Activated CD4-positive, alpha-beta memory T cell treated with anti-CD3 and anti-CD28 coated beads, Interleukin-2, amount 10 ng/mL, durations not matched to agents 7 days and 5 days (primary cell): Measurements from ENCODE around the gene NDUFA11. TPM values are rescaled to one million over a fixed set of nuclear protein-coding genes. Genes with fewer than 3 reads are reported as not detected.
"Not testable (repeated sequence)": the region's sequence is repeated elsewhere in the genome, so short reads cannot be mapped to it uniquely, and the experiment has no call there.

Source experiments
- CTCF ChIA-PET: fragments of 350-600 bp; sonication (Branson Sonifier 250); formaldehyde crosslinking; loops from one replicate; lab custom pipeline; 2021; ENCODE audit warnings: antibody characterized with exemption, inconsistent platforms; lab: Charles Lee
- POLR2A ChIA-PET: fragments of 350-600 bp; sonication (Branson Sonifier 250); formaldehyde crosslinking; loops from one replicate; lab custom pipeline; 2021; ENCODE audit warnings: antibody characterized with exemption; lab: Charles Lee
- DNase-seq: peaks from one replicate; pipeline ENCODE4 v3.0.0-alpha.2; 2020
- H3K27ac Mint-ChIP-seq: one replicate; pipeline ENCODE4 v1.8.0; 2021; ENCODE audit warnings: mild to moderate bottlenecking, mixed read lengths
- H3K27me3 Mint-ChIP-seq: one replicate; pipeline ENCODE4 v1.8.0; 2021; ENCODE audit warnings: mixed read lengths
- H3K36me3 Mint-ChIP-seq: one replicate; pipeline ENCODE4 v1.8.0; 2021; ENCODE audit warnings: low read depth, mixed read lengths
- H3K4me1 Mint-ChIP-seq: one replicate; pipeline ENCODE4 v1.8.0; 2021; ENCODE audit warnings: mixed read lengths
- H3K4me3 Mint-ChIP-seq: one replicate; pipeline ENCODE4 v1.8.0; 2021; ENCODE audit warnings: mild to moderate bottlenecking, mixed read lengths
- H3K9me3 Mint-ChIP-seq: one replicate; pipeline ENCODE4 v1.8.0; 2021; ENCODE audit warnings: mixed read lengths
- total RNA-seq, 2 experiments: library from RNA; stranded (reverse); gene quantifications; one replicate each; pipeline ENCODE4 v1.2.3, GENCODE V29; 2021

The NDUFA11 gene
- total RNA-seq, 2 experiments from 2014 or later = 217 to 220 TPM

DNA sequence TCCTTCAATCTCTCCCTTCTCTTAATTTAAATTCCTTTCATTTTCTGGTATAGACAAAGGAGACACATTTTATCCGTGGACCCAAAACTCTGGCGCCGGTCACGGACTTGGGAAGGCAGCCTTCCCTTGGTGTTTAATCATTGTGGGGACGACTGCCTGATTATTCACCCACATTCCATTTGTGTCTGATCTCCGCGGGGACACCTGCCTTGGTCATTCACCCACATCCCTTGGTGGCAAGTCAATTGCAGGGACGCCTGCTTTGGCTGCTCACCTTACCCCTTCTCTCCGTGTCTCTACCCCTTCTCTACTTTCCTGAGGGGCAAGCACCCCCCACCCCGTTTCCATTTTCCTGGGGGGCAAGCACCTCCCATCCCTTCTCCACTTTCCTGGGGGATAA lies 55.7 kb downstream of the NDUFA11 start:
- CTCF ChIA-PET, H3K36me3 Mint-ChIP-seq, H3K4me3 Mint-ChIP-seq, H3K4me1 Mint-ChIP-seq, H3K9me3 Mint-ChIP-seq, H3K27ac Mint-ChIP-seq, POLR2A ChIA-PET, H3K27me3 Mint-ChIP-seq, DNase-seq: not testable (repeated sequence)

Other genes starting within 250 kb of the NDUFA11 start
- 10 to 100 TPM; 38.7 to 39.5 TPM for gene MICOS13, start 223.3 kb downstream of the NDUFA11 start, total RNA-seq
- 1 to 10 TPM; 2.5 to 3.2 TPM for gene HSD11B1L, start 222.8 kb downstream of the NDUFA11 start, total RNA-seq
- 1,000 to 10,000 TPM; 1,036 to 1,058 TPM for gene RPL36, start 213.5 kb downstream of the NDUFA11 start, total RNA-seq
- gene LONP1, start 183.6 kb downstream of the NDUFA11 start, total RNA-seq = 100 to 1,000 TPM in 1 of 2 experiments, 10 to 100 TPM in 1; 98.7 to 106 TPM
- not detected for gene CATSPERD, start 183.2 kb downstream of the NDUFA11 start, total RNA-seq
- 1 to 10 TPM; 2.3 to 2.4 TPM for gene PRR22, start 119.0 kb downstream of the NDUFA11 start, total RNA-seq
- gene DUS3L, start 112.6 kb downstream of the NDUFA11 start, total RNA-seq = 10 to 100 TPM; 38.3 to 42.1 TPM
- under 1 TPM; 0.20 to 0.43 TPM for gene NRTN, start 98.7 kb downstream of the NDUFA11 start, total RNA-seq
- not detected for gene FUT6, start 64.1 kb downstream of the NDUFA11 start, total RNA-seq
- not detected for gene FUT3, start 52.3 kb downstream of the NDUFA11 start, total RNA-seq
- gene FUT5, start 33.2 kb downstream of the NDUFA11 start, total RNA-seq = under 1 TPM in 1 of 2 experiments, not detected in 1; 0.23 TPM
- 1 to 10 TPM; 7.6 to 7.9 TPM for gene VMAC, start 1.1 kb upstream of the NDUFA11 start, total RNA-seq
- gene CAPS, start 10.5 kb upstream of the NDUFA11 start, total RNA-seq = 10 to 100 TPM; 11.8 to 12.5 TPM
- gene RANBP3, start 74.3 kb upstream of the NDUFA11 start, total RNA-seq = 10 to 100 TPM; 78.1 to 85.1 TPM
- gene RFX2, start 206.7 kb upstream of the NDUFA11 start, total RNA-seq = 10 to 100 TPM in 1 of 2 experiments, 1 to 10 TPM in 1; 9.0 to 10.4 TPM
- gene ACSBG2, start 231.9 kb upstream of the NDUFA11 start, total RNA-seq = under 1 TPM in 1 of 2 experiments, not detected in 1; 0.33 TPM